ENCODE results near the gene TEAD4. TPM values are rescaled to one million over a fixed set of nuclear protein-coding genes. Genes with fewer than 3 reads are reported as not detected.
A peak's percentile ranks its signal among the peaks of the same experiment; 100 is the strongest.

Gene TEAD4
- total RNA-seq, 1 experiment from 2014 or later, result 127 TPM

DNA sequence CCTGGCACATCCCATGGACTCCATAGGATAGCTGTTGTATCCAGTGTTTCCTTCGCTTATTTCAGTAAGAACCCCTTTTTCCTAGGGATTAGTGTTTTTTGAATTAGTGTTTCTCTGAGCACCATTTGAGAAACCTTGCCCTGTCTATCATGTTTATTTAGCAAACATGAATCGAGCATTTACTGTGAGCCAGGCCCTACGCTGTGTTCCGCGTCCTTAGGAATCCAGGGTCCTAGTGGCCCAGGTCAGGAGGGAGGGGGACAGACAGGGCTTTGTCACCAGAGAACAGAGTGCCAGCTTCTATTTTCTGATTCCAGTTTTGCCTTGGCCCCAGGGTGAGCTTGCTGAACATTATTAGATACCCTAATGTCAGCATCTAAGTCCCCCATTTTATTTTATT is 2.5 kb downstream of the TEAD4 start:
- Histone ChIP-seq H2AFZ (ENCODE audit: low read length) (no peak overlapping the region), H3K27ac (ENCODE audit: insufficient read length, low read depth, low read length) (no peak overlapping the region), H3K79me1 (ENCODE audit: insufficient read depth, low read depth, low read length, poor library complexity, severe bottlenecking) (no peaks in the 10 kb centered on the region), H3K56ac (ENCODE audit: insufficient read length, low read depth, low read length) (no peak overlapping the region), H3T11ph (ENCODE audit: low read length) (no peak overlapping the region), H3K14ac (ENCODE audit: insufficient read depth, low read length) (no peak overlapping the region), H3K4ac (ENCODE audit: low read depth, low read length) (no peak overlapping the region), H3K23ac (ENCODE audit: insufficient read length, low read depth, low read length) (no peak overlapping the region), H3K18ac (ENCODE audit: insufficient read length, low read depth, low read length) (no peak overlapping the region), H2BK20ac (ENCODE audit: low read depth, low read length, poor library complexity, severe bottlenecking) (no peak overlapping the region), H3K27me3 (ENCODE audit: insufficient read depth, low read length) (no peaks in the 10 kb centered on the region), H4K20me1 (ENCODE audit: control insufficient read depth, insufficient read depth, insufficient read length) (peaks cover 3% of the 10 kb centered on the region), H3K4me1 (ENCODE audit: insufficient read depth, low read length) (peaks cover 3% of the 10 kb centered on the region; the same call in 1 of the 2 replicates), H3K9me3 (ENCODE audit: control insufficient read depth, low read depth, low read length) (no peaks in the 10 kb centered on the region), H2BK15ac (ENCODE audit: low read depth, low read length) (no peak overlapping the region), H3K9ac (ENCODE audit: extremely low read depth, insufficient read length, low read length) (no peak overlapping the region), H2BK12ac (ENCODE audit: insufficient read length, low read depth, low read length) (no peak overlapping the region), H2BK120ac (ENCODE audit: low read depth, low read length, poor library complexity, severe bottlenecking) (no peak overlapping the region), H2AK5ac (ENCODE audit: insufficient read length, low read length) (no peak overlapping the region), H4K91ac (ENCODE audit: insufficient read length, low read depth, low read length) (no peak overlapping the region), H3K23me2 (ENCODE audit: insufficient read length, low read depth, low read length, poor library complexity, severe bottlenecking) (peaks cover 23% of the 10 kb centered on the region), H2BK5ac (ENCODE audit: insufficient read length, low read length) (no peak overlapping the region), H3K79me2 (ENCODE audit: insufficient read depth, low read length) (peaks cover 33% of the 10 kb centered on the region; the same call in 1 of the 2 replicates), H3K4me2 (ENCODE audit: insufficient read depth, insufficient read length, low read length) (peak overlapping the region; percentile 91), H4K8ac (replicated peaks; ENCODE audit: insufficient read length, low read depth, low read length) (no peak overlapping the region), H4K5ac (ENCODE audit: insufficient read length, low read depth, low read length) (no peak overlapping the region)
- no CpG with 5 or more reads among the region's 5 CpGs for WGBS (ENCODE audit: extremely low coverage, insufficient read length, low lambda C conversion rate)
- H3K9me3 Mint-ChIP-seq, result no peaks in the 10 kb centered on the region; a peak in 1 of 5 replicates
- H3K27me3 Mint-ChIP-seq (ENCODE audit: low read depth), result peaks cover 6% of the 10 kb centered on the region
- TF ChIP-seq, protein P1, sequence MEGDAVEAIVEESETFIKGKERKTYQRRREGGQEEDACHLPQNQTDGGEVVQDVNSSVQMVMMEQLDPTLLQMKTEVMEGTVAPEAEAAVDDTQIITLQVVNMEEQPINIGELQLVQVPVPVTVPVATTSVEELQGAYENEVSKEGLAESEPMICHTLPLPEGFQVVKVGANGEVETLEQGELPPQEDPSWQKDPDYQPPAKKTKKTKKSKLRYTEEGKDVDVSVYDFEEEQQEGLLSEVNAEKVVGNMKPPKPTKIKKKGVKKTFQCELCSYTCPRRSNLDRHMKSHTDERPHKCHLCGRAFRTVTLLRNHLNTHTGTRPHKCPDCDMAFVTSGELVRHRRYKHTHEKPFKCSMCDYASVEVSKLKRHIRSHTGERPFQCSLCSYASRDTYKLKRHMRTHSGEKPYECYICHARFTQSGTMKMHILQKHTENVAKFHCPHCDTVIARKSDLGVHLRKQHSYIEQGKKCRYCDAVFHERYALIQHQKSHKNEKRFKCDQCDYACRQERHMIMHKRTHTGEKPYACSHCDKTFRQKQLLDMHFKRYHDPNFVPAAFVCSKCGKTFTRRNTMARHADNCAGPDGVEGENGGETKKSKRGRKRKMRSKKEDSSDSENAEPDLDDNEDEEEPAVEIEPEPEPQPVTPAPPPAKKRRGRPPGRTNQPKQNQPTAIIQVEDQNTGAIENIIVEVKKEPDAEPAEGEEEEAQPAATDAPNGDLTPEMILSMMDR (conservative IDR thresholded peaks at IDR 0.05), result no peak
- H3K4me1 Mint-ChIP-seq, result peaks cover 53 to 57% of the 10 kb centered on the region in 2 experiments
- peak overlapping the region; percentile 83 to 91 for H3K4me3 Mint-ChIP-seq
- H3K36me3 Mint-ChIP-seq (ENCODE audit: insufficient read depth in 1 of 3, low read depth in 3 of 3), result peaks cover 8 to 31% (median 11%) of the 10 kb centered on the region in 3 experiments
- no peak overlapping the region; a peak in 1 of 7 replicates for H3K27ac Mint-ChIP-seq
- DNase-seq, result no peak
